PC-9 (cell line): ENCODE data around the gene POLR1D.

Experiments used
- EZH2 ChIP-seq: fragments of 200-600 bp; sonication (generic); IDR thresholded peaks from 2 replicates; pipeline ENCODE4 v1.8.0; 2017; ENCODE audit warnings: antibody characterized with exemption, low read depth
- TF ChIP-seq, protein P1 (sequence below): fragments of 200-600 bp; sonication (generic); conservative IDR thresholded peaks from 2 replicates; pipeline ENCODE4 v1.6.1; 2017; ENCODE audit warnings: mixed run types, antibody characterized with exemption, mild to moderate bottlenecking, moderate library complexity

DNA sequence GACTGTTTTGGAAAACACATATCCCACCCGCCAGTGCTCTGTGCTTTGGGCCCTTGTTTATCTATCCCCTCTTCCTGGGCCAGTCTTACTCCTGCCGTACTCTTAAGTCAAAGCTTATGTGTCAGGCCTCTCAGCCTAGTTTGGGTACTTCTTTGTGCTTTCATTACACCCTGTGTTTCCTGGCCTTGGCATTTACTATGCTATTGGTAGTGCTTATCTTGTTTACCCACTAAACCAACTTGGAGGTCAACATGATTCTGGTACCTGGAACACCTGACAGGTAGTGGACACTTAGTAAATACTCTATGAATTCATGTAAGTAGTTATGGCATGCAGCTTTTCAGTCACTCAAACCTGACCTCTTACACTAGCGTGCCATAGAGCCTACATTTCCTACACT, 2.4 kb downstream of the POLR1D start:
- TF ChIP-seq, protein P1, sequence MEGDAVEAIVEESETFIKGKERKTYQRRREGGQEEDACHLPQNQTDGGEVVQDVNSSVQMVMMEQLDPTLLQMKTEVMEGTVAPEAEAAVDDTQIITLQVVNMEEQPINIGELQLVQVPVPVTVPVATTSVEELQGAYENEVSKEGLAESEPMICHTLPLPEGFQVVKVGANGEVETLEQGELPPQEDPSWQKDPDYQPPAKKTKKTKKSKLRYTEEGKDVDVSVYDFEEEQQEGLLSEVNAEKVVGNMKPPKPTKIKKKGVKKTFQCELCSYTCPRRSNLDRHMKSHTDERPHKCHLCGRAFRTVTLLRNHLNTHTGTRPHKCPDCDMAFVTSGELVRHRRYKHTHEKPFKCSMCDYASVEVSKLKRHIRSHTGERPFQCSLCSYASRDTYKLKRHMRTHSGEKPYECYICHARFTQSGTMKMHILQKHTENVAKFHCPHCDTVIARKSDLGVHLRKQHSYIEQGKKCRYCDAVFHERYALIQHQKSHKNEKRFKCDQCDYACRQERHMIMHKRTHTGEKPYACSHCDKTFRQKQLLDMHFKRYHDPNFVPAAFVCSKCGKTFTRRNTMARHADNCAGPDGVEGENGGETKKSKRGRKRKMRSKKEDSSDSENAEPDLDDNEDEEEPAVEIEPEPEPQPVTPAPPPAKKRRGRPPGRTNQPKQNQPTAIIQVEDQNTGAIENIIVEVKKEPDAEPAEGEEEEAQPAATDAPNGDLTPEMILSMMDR = no peak
- no peak for TF ChIP-seq EZH2
